ENCODE data around the gene CCL25.

The CCL25 gene

GRCh38 chr19:8046569-8047165 is 5.9 kb upstream of the CCL25 start:
- no peak for DNase-seq

GRCh38 chr19:8050274-8051096 is 2.1 kb upstream of the CCL25 start:
- DNase-seq, result peak; percentile 1

GRCh38 chr19:8054169-8054568 is 1.6 kb downstream of the CCL25 start:
- no peak for DNase-seq

- DNase-seq, result no peak
Observed at GRCh38 chr19:8056533-8056932, 4.0 kb downstream of the CCL25 start.

GRCh38 chr19:8057545-8058270 is 5.1 kb downstream of the CCL25 start:
- DNase-seq, result no peak

GRCh38 chr19:8064911-8065874 is 12.6 kb downstream of the CCL25 start:
- DNase-seq, result no peak

- DNase-seq, result no peak
Observed at GRCh38 chr19:8065875-8066261, 13.3 kb downstream of the CCL25 start.

GRCh38 chr19:8069096-8069973 is 16.8 kb downstream of the CCL25 start:
- no peak for DNase-seq

- DNase-seq, result no peak
Observed at GRCh38 chr19:8071912-8072311, 19.4 kb downstream of the CCL25 start.

- DNase-seq, result no peak
Observed at GRCh38 chr19:8074501-8074900, 21.9 kb downstream of the CCL25 start.

- no peak for DNase-seq
Observed at GRCh38 chr19:8075158-8076074, 22.9 kb downstream of the CCL25 start.

GRCh38 chr19:8079988-8080387 is 27.4 kb downstream of the CCL25 start:
- no peak for DNase-seq

GRCh38 chr19:8080832-8081231 is 28.3 kb downstream of the CCL25 start:
- DNase-seq, result no peak

GRCh38 chr19:8081569-8082550 is 29.3 kb downstream of the CCL25 start:
- DNase-seq, result no peak

- DNase-seq, result no peak
Observed at GRCh38 chr19:8083141-8083540, 30.6 kb downstream of the CCL25 start.

GRCh38 chr19:8084152-8084551 is 31.6 kb downstream of the CCL25 start:
- no peak for DNase-seq

- DNase-seq, result no peak
Observed at GRCh38 chr19:8085598-8086408, 33.2 kb downstream of the CCL25 start.

GRCh38 chr19:8086849-8087248 is 34.3 kb downstream of the CCL25 start:
- no peak for DNase-seq
